K562 (cell line): ENCODE results near the gene TARP.

Source experiments
- BRF1 ChIP-seq: IDR thresholded peaks from 3 replicates; pipeline ENCODE4 v1.6.1; 2011; ENCODE audit warnings: borderline replicate concordance, mild to moderate bottlenecking; ENCODE audit not compliant: insufficient read length; ENCODE audit errors: extremely low read depth
- CTCF ChIP-seq, 3 experiments: IDR thresholded peaks in 2 of 3; conservative IDR thresholded peaks in 1 of 3; 2 replicates each; pipeline ENCODE4 v1.5.1; 2011 to 2012; ENCODE audit warnings: low read length in 3 of 3, mild to moderate bottlenecking in 3 of 3, control low read depth in 2 of 3, improper control_type of control experiment in 1 of 3, inconsistent platforms in 1 of 3, low read depth in 1 of 3, mixed read lengths in 1 of 3, moderate library complexity in 1 of 3; ENCODE audit not compliant: insufficient read depth in 2 of 3
- EP300 ChIP-seq: IDR thresholded peaks from 2 replicates; pipeline ENCODE4 v1.6.1; 2012; ENCODE audit warnings: low read length, improper control_type of control experiment
- ETV6 ChIP-seq, 3 experiments: fragments of 150-350 bp in 1 of 3; sonication (generic) in 1 of 3; formaldehyde crosslinking in 1 of 3; IDR thresholded peaks; 2 replicates each; pipeline versions ENCODE4 v1.6.1 to v1.8.0; 2014 to 2022; ENCODE audit warnings: borderline replicate concordance in 2 of 3, low read depth in 2 of 3, antibody characterized with exemption in 1 of 3, low read length in 1 of 3, mild to moderate bottlenecking in 1 of 3, missing genetic modification reagents in 1 of 3
- HCFC1 ChIP-seq: IDR thresholded peaks from 2 replicates; pipeline ENCODE4 v1.6.1; 2012; ENCODE audit warnings: low read depth, low read length, improper control_type of control experiment
- HDAC1 ChIP-seq, 2 experiments: fragments of 450-650 bp; IDR thresholded peaks; 2 replicates each; pipeline ENCODE4 v1.6.1; 2016 to 2017; ENCODE audit warnings: inconsistent platforms in 1 of 2, mild to moderate bottlenecking in 1 of 2, moderate library complexity in 1 of 2
- JUN ChIP-seq, 2 experiments: sonication (generic) in 1 of 2; formaldehyde crosslinking in 1 of 2; IDR thresholded peaks; 2 replicates each; pipeline versions ENCODE4 v1.6.1 to v1.8.0; 2012 to 2022; ENCODE audit warnings: borderline replicate concordance in 2 of 2, mild to moderate bottlenecking in 2 of 2, improper control_type of control experiment in 1 of 2, low read depth in 1 of 2, low read length in 1 of 2, missing genetic modification reagents in 1 of 2
- JUND ChIP-seq, 2 experiments: IDR thresholded peaks; 2 replicates in 1 of 2; 3 replicates in 1 of 2; pipeline ENCODE4 v1.6.1; 2011; ENCODE audit warnings: borderline replicate concordance in 2 of 2, low read depth in 2 of 2, low read length in 2 of 2, improper control_type of control experiment in 1 of 2, missing biosample characterization in 1 of 2, missing genetic modification characterization in 1 of 2, missing genetic modification reagents in 1 of 2
- POLR2A ChIP-seq: fragments of 450-650 bp; conservative IDR thresholded peaks from 2 replicates; pipeline ENCODE4 v1.6.1; 2016
- SMARCA4 ChIP-seq: fragments of 450-650 bp; IDR thresholded peaks from 2 replicates; pipeline ENCODE4 v1.6.1; 2016
- TF ChIP-seq, protein P1 (sequence below): sonication (generic); formaldehyde crosslinking; IDR thresholded peaks from 2 replicates; pipeline ENCODE4 v1.8.0; 2022; ENCODE audit warnings: missing genetic modification reagents, mild to moderate bottlenecking, borderline replicate concordance
- TF ChIP-seq, protein P2 (sequence below), 2 experiments: IDR thresholded peaks; 2 replicates each; pipeline ENCODE4 v1.6.1; 2012; ENCODE audit warnings: improper control_type of control experiment in 2 of 2, low read depth in 2 of 2, low read length in 2 of 2, borderline replicate concordance in 1 of 2

GRCh38 chr7:38220452-38220851, 53.0 kb downstream of the TARP start:
- TF ChIP-seq CTCF (IDR thresholded peaks at IDR 0.05 in 2 of 3, conservative IDR thresholded peaks at IDR 0.05 in 1 of 3; ENCODE audit: insufficient read depth in 2 of 3, low read depth in 1 of 3, low read length in 3 of 3) (no peak), POLR2A (no peak), EP300 (no peak), BRF1 (no peak), JUN (IDR thresholded peaks at IDR 0.05; ENCODE audit: borderline replicate concordance, low read depth, low read length) (no peak), JUN (CRISPR knock-in tag; IDR thresholded peaks at IDR 0.05; ENCODE audit: borderline replicate concordance) (no peak), SMARCA4 (no peak), ETV6 (IDR thresholded peaks at IDR 0.05; ENCODE audit: borderline replicate concordance in 1 of 2, low read depth in 2 of 2, low read length in 1 of 2) (no peak), ETV6 (CRISPR knock-in tag; IDR thresholded peaks at IDR 0.05; ENCODE audit: borderline replicate concordance) (no peak), HCFC1 (no peak), HDAC1 (IDR thresholded peaks at IDR 0.05) (no peak), JUND (IDR thresholded peaks at IDR 0.05; ENCODE audit: borderline replicate concordance, low read depth, low read length) (no peak), JUND (tag; IDR thresholded peaks at IDR 0.05; ENCODE audit: borderline replicate concordance, low read depth, low read length) (no peak)
- TF ChIP-seq, protein P1, sequence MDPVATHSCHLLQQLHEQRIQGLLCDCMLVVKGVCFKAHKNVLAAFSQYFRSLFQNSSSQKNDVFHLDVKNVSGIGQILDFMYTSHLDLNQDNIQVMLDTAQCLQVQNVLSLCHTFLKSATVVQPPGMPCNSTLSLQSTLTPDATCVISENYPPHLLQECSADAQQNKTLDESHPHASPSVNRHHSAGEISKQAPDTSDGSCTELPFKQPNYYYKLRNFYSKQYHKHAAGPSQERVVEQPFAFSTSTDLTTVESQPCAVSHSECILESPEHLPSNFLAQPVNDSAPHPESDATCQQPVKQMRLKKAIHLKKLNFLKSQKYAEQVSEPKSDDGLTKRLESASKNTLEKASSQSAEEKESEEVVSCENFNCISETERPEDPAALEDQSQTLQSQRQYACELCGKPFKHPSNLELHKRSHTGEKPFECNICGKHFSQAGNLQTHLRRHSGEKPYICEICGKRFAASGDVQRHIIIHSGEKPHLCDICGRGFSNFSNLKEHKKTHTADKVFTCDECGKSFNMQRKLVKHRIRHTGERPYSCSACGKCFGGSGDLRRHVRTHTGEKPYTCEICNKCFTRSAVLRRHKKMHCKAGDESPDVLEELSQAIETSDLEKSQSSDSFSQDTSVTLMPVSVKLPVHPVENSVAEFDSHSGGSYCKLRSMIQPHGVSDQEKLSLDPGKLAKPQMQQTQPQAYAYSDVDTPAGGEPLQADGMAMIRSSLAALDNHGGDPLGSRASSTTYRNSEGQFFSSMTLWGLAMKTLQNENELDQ = no peak
- TF ChIP-seq, protein P2, sequence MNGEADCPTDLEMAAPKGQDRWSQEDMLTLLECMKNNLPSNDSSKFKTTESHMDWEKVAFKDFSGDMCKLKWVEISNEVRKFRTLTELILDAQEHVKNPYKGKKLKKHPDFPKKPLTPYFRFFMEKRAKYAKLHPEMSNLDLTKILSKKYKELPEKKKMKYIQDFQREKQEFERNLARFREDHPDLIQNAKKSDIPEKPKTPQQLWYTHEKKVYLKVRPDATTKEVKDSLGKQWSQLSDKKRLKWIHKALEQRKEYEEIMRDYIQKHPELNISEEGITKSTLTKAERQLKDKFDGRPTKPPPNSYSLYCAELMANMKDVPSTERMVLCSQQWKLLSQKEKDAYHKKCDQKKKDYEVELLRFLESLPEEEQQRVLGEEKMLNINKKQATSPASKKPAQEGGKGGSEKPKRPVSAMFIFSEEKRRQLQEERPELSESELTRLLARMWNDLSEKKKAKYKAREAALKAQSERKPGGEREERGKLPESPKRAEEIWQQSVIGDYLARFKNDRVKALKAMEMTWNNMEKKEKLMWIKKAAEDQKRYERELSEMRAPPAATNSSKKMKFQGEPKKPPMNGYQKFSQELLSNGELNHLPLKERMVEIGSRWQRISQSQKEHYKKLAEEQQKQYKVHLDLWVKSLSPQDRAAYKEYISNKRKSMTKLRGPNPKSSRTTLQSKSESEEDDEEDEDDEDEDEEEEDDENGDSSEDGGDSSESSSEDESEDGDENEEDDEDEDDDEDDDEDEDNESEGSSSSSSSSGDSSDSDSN (IDR thresholded peaks at IDR 0.05; ENCODE audit: borderline replicate concordance in 1 of 2, low read depth in 2 of 2, low read length in 2 of 2) = no peak
